NCI-H1417 treated with DMSO at 0.1 percent for 48 hours (cell line): ENCODE data around the gene PRSS22.

ENCODE experiments used
- DNase-seq: peaks from one replicate; lab custom pipeline; 2025; lab: John Stamatoyannopoulos, UW

Gene PRSS22

DNA sequence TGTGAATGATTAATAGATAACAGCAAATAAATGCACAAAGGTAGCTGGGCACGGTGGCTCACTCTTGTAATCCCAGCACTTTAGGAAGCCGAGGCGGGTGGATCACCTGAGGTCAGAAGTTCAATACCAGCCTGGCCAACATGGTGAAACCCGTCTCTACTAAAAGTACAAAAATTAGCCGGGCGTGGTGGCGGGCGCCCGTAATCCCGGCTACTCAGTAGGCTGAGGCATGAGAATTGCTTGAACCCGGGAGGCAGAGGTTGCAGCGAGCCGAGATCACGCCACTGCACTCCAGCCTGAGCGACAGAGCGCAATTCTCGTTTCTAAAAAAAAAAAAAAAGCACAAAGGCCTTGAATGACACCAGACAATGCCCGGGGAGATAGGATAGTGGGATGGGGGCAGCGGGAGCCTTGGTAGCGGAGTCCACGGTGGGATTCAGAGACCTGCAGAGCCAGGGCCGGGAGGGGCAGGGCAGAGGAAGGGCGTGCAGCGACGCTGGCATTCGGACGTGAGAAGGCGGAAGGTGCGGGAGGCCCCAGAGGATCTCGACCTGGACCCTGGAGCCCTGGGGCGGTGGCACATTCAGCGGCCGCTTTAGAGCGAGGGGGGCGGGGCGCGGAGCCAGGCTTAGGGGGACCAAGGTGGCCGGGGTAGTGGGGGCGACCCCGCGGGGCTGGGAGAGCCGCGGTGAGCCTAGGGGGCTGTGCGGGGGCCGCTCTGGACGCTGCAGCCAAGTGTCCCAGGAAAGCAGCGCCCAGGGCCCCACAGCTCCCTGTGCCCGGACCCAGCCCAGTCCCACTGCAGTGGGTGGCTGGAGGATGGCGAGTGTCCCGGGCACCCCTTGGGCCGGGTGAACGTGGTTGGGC, 24.0 kb upstream of the PRSS22 start:
- DNase-seq, result no peak

DNA sequence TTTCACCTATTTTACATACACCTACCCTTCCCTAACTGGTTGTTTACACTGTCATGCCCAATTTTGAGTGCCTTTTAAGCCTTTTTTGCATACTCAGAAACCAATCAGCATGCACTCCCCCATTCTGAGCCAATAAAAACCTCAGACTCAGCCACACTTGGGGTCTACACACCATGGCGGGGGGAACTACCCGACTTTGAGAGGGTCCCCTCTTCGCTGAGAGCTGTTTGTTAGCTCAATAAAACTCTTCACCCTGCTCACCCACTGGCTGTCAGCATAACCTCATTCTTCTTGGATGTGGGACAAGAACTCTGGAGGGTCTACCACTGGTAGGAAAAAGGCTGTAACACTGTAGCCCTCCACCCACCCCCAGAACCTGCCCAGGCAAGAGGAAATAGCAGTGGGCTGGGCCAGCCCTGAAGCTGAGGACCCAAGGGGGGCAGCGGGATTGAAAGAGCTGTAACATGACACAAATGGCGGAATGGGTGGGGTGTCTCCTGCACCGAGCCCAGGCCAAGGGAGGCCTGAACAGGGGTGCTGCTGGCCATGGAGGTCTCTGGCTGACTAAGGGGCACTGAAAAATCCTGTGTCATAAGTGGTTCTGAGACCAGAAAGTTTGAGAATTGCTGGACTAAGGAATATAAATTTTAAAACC, 22.0 kb upstream of the PRSS22 start:
- no peak for DNase-seq

DNA sequence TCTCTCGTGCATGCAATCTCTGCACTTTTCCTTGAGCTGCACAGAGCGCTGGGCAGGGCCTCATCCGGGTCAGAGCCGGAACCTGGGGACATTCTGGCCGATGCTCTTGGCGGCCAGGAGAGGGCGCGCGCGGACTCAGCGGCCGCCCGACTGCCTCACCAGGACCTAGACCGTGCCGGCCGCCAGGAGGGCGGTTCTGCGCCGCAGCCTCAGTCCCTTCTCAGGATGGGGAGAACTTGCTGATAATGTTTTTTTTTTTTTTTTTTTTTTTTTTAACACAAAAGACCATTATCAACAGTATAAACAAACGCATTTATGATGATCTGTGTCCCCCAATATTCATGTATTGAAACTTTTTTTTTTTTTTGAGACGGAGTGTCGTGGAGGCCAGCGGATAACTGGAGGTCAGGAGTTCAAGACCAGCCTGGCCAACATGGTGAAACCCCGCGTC, 17.0 kb upstream of the PRSS22 start:
- no peak for DNase-seq

DNA sequence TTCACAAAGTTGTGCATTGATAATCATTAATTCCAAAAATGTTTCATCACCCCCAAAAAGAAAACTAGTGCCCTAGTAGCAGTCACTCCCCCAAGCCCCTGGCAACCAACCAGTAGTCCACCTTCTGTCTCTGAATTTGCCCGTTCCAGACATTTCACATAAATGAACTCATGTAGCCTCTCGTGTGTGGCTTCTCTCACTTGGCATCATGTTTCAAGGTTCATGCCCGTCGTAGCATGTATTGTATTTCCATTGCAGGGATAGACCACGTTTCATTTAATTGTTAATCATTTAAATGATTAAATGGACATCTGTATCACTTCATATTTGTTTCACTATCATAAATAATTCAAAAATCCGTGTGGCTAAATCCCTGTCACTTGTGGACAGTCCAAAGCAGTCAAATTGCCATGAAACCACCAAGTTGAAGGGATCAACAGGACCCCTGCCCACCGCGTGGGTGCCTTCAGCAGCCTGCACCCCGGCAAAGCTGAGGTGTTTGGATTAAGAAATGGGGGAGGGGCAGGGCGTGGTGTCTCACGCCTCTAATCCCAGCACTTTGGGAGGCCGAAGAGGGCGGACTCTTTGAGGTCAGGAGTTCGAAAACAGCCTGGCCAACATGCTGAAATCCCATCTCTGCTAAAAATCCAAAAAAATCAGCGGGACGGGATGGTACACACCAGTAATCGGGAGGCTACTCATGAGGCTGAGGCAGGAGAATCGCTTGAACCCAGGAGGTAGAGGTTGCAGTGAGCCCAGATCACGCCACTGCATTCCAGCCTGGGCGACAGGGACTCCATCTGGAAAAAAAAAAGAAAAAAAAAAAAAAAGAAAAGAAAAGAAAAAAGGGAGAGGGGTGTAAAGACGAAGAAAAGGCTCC, 16.3 kb upstream of the PRSS22 start:
- no peak for DNase-seq

DNA sequence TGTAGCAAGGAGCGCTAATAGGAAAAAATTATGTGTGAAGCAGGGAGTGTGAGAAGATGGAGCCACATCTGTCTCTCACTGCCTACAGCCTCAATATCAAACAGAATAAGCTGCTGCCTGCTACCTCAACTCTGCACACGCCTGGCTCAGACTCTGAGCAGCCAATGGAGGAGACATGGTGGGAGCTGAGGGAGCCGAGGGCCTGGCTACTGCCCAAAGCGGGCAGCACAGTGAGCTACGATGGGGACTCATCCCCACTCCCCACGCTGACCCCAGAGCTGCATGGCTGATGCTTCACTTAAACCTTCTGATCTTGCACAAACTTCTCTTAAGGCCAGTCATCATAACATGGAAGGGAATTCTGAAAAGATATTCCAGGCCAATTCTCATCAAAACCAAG, 14.0 kb upstream of the PRSS22 start:
- no peak for DNase-seq

DNA sequence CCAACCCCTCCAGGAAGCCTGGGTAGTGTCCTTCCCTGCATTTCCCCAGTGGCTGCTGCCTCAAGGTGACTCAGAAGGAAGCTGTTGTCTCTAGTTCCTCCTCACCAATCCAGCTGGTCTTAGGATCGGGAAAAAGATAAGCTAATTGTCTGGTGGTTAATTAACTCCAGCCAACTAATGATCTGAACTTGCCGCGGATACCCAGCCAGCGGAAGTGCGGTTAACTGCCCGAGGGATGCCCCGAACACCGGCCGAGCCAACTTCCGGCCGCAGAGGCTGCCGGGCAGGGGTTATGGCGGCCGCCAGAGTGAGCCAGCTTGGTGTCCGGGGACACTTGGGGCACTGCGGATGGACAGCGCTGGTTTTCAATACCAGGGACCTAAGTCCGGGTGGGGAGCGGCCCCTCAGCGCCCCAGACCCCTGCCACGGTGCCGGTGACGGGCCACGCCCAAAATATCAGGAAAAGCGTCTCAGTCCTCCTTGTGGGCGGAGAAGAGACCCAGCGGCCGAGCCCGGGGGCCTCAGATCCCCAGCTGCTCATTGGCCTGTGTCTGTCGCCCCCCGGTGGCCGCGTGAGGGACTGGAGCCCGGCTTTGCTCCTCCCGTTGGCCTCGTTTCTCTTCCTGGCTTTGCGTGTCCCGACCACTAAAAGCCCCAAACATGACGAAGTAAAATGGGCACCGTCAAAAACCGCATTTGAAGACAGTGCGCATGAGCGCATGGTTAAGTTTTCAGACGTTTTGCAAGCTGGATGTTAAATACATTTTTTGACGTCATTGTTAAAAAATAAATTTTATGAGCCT, 10.2 kb upstream of the PRSS22 start:
- DNase-seq, result peak; percentile 54

DNA sequence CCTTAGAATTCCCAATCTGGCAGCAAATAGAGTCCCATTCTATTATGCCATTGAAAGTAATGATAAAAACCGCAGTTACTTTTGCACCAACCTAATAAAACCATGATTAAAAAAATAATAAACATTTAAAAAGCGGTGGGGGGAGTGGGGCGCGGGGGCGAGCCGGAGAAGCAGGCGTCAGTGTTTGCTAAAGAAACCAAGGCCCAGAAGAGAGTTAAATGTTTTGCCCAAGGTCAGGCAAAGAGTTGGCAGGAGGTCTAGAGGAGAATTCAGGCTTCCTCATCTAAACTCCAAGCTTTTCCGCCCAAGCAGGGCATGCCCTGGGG, 9.7 kb upstream of the PRSS22 start:
- no peak for DNase-seq

DNA sequence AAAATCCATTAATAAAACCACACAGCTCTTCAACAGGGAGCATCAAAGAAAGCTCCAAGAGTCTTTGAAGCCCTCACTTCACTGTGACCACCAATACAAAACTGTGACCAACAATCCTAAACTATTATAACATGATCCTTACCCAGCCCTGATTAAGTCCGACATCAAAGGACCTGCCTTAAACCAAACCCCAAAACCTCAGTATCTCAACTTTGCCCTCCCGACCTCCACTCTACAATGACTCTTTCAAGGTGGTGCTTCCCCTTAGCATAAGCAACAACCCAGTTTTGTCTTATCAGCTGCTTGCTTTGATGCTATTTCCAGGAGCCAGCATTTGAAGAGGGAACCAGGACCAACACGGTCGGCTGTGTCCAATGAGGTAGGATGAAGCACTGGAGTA, 8.5 kb upstream of the PRSS22 start:
- no peak for DNase-seq

DNA sequence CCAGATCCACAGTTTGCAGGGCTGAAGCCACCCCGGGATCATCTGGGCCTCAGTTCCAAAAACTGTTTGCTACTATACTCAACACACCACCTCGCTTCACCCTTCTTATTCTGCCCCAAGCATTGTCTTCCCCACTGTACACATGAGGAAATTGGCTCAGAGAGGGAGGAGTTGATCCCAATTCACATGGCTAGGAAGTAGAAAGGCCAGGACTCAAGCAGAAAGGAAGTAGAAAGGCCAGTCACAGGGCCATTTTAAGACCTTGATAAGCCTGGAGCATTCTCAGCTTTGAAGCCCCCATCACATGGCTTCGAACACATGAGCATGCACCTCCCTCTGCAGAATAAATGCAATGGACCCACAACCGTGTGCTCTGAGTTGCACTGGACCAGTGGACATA, 7.7 kb upstream of the PRSS22 start:
- DNase-seq, result no peak

DNA sequence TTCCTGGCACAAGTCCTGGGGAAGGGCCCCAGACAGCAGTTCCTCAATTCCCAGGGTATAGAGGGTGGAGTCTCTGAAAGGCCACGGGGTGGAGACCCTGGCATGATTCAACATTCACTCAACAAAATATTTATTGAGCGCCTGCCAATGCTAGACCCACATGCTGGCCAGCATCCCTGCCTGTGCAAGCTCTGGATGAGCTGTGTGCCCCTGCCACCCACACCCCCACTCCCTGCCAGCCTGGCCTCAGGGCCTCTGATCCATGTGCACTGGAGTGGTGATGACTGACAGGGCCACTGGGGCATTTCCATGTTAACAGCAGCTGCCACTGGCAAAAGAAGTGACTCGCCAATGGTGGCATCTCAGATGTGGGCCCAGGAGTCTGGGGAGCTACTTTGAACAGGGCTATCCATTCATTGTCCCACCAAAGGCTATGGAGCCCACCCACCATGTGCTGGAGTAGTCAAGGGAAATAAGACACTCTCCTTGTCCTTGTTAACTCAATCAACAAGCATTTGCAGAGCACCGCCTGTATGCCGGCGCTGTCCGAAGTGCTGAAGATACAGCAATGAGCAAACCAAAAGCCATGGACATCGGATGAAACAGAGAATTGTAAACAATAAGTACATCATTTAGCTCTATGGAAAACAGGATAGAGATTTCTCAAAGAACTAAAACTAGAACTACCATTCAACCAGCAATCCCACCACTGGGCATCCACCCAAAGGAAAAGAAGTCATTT, 3.0 kb upstream of the PRSS22 start:
- no peak for DNase-seq

DNA sequence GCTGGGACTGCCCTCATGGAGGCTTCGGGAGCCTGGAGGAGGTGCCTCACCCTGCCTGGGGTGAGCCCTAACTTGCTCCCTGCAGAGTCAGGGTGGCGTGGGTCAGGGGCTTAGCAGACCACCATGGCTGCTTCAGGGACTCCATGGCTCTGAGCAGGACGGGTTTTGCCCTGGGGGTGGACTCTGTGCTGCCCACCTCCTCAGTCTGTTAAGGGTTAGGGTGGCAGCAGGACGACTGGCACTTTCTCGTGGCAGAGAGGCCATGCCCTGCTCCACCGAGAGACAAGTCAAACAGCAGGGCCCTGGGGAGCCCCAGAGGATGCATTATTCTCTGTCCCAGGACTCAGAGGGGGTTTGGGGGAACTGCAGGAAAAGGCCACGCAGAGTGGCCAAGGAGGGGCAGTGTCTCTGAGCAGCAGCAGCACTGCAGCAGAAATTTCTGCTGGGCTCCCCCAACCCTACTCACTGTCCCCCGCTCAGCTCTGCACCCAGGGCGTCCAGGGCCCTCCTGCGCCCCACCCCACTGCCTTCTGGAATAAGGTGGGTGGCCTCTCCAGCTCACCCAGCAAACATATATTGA, 1.8 kb upstream of the PRSS22 start:
- DNase-seq, result no peak

DNA sequence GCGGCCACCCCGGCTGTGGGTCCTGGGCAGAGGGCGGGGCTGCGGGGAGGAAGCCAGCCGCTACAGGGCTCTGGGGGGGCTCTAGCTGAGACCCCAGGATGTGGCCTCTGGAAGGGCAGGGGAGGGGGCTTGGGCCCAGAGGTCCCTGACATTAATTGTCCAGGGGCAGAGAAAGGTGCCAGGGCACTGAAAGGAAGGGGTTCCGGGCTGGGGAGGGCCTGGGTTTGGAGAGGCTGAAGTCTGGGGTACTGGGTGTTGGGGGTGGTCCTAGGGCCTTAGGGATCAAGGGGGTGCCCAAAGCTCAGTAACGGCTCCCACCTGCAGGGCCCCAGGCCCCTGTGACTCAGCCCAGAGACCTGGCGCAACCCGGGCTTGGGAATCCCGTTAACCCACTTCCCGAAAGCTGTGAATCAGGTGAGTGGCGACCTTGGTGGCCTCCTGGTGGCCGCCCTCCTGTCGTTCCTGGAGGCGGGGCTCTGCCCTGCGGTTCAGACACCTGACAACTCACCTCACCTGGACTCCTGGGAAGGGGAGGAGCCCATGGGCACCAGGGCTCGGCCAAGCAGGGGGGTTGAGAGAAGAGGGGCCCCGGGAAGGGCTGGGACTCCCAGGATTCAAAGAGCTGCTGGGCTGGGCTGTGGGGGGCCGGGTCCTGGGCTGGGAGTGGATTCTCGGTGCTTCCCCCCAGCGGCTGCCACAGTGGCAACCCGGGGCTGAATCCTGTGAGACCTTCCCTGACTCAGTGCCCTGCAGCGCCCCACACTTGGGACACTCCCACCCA, 465 bp upstream of the PRSS22 start:
- no peak for DNase-seq

DNA sequence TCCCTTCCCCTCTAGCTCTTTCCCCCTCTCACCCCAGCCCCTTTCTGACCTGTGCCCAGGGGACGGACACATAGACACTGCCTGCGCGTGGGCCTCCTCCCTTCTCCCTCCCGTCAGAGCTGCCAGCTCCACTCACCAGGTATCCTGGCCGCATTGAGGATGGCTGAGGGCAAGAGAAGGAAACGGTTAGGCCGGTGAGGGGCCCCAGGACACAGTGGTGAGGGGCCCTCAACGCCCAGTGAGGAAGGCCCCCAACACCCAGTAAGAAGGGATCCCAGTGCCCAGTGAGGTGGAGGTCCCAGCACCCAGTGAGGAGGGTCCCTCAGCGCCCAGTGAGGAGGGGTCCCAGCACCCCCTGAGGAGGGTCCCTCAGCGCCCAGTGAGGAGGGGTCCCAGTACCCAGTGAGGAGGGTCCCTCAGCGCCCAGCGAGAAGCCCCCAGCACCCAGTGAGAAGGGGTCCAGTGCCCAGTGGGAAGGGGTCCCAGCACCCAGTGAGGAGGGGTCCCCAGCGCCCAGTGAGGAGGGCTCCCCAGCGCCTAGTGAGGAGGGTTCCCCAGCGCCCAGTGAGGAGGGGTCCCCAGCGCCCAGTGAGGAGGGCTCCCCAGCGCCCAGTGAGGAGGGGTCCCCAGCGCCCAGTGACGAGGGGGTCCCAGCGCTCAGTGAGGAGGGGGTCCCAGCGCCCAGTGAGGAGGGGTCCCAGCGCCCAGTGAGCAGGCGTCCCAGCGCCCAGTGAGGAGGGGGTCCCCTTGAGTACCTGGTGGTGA, 1.1 kb downstream of the PRSS22 start:
- no peak for DNase-seq

DNA sequence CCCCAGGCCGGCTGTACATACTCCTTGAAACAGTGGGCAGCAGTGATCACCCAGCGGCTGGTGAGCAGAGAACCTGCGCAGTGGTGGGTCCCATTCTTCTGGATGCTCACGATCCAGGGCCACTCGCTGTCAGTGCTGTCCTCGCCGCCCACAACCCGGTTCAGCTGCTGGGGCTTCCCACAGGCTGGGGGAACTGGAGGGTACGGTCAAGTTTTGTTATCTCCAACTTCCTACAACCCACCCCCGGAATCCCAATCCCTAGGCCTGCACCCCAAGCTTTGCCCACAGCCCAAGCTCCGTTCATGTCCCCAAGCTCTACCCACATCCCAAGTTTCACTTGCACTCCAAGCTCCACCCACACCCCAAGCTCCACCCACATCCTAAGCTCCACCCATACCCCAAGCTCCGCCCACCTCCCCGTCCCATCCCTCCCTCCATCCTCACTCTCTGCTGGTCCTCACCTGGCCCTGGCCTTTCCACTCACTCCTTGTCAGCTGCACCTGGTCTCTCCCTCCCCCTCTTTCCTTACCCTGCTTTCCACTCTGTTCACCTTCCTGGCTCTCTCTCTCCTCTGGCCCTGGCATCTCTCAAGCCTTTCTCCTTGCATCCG, 1.8 kb downstream of the PRSS22 start:
- no peak for DNase-seq

DNA sequence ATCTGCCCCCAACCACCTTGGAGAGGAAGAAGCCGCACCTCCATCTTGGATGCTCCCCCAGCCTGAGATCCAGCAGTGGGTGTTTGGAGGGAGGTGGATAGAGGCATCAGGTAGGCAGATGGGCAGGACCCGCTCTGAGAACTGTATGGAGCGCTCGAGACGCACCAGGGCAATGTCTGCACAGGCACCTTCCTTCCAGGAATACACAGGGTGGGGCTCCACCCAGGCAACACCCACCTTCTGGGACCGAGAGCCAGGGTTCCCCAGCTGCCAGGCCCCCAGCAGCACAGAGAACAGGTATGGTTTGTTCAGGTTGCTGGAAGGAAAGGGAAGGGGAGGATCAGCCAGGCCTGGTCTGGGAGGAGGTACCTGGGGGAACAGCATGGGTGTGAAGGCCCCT, 2.4 kb downstream of the PRSS22 start:
- DNase-seq, result no peak

DNA sequence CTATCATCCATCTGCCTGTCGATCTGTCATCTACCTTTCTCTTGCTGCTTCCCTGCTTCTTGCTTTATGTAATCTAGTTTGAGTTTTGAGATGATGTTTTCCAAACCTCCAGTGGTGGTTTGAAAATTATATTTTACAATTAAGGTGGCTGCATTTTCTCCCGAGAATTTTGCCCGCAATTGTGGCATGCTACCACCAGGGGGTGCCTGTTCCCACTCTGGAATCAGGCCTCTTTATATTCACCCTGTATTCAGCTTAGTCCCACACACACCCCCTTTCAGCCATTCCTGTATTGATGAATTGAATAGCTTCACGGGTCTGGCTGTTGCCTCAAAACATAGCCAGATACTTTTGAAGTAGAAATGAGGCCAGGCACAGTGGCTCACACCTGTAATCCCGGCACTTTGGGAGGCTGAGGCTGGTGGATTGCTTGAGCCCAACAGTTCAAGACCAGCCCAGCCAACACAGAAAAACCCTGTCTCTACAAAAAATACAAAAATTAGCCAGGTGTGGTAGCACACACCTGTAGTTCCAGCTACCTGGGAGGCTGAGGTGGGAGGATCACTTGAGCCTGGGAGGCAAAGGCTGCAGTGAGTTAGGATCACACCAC, 3.2 kb downstream of the PRSS22 start:
- no peak for DNase-seq

DNA sequence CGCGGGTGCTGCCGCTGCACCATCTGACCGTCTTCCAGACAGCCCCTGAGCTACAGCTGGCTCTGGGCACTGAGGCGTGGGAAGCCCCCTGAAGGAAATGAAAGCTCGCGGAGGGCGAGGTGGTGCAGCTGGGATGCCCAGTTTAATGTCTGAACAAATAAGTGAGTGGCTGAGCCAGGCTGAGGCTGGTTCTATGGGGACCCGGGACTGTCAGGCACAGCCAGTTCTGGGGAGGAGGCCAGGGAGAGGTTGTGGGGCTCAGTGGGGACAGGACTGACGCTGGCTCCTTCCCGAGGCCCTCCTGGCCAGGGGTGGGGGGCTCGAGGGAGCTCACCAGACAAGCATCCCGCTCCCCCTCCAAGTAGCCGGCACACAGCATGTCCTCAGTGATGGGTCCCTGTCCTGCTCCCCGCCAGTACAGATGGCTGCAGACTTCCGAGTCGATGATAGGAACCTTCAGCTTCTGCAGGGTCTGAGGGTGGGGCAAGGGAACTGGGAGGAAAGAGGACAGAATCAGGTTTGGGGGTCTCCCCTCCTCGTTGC, 4.4 kb downstream of the PRSS22 start:
- no peak for DNase-seq
